VCaP (cell line): ENCODE measurements around the gene RET.

Experiments used
- H3K27ac ChIP-seq: fragments of 450-650 bp; 2 replicates; pipeline ENCODE4 v1.5.1; 2017
- CTCF ChIP-seq: fragments of 450-650 bp; conservative IDR thresholded peaks from 2 replicates; pipeline ENCODE4 v1.5.1; 2017; ENCODE audit warnings: mild to moderate bottlenecking, moderate library complexity

RET gene

GRCh38 chr10:43055217-43055616 lies 21.7 kb upstream of the RET start:
- TF ChIP-seq CTCF = no peak
- H3K27ac ChIP-seq = peak overlapping the region; percentile 80

- H3K27ac ChIP-seq = peak overlapping the region; percentile 80
- no peak for TF ChIP-seq CTCF
Measured at GRCh38 chr10:43055991-43056567, 20.8 kb upstream of the RET start.

GRCh38 chr10:43056568-43057011 lies 20.3 kb upstream of the RET start:
- no peak for TF ChIP-seq CTCF
- peak overlapping the region; percentile 80 for H3K27ac ChIP-seq

- no peak for TF ChIP-seq CTCF
- peak overlapping the region; percentile 80; the same call in 1 of the 2 replicates for H3K27ac ChIP-seq
Measured at GRCh38 chr10:43057231-43057711, 19.6 kb upstream of the RET start.

GRCh38 chr10:43057831-43058340 lies 19.0 kb upstream of the RET start:
- TF ChIP-seq CTCF = no peak
- no peak overlapping the region; the same call in 1 of the 2 replicates for H3K27ac ChIP-seq

- no peak overlapping the region for H3K27ac ChIP-seq
- TF ChIP-seq CTCF = no peak
Measured at GRCh38 chr10:43058716-43059335, 18.0 kb upstream of the RET start.

- H3K27ac ChIP-seq = no peak overlapping the region
- TF ChIP-seq CTCF = no peak
Measured at GRCh38 chr10:43059336-43059720, 17.5 kb upstream of the RET start.
